ENCODE results near the gene USP2. TPM values are rescaled to one million over a fixed set of nuclear protein-coding genes. Genes with fewer than 3 reads are reported as not detected.

USP2 gene
- total RNA-seq, 3 donors from 2014 or later, result 16.9 to 84.3 (median 26.7) TPM

DNA sequence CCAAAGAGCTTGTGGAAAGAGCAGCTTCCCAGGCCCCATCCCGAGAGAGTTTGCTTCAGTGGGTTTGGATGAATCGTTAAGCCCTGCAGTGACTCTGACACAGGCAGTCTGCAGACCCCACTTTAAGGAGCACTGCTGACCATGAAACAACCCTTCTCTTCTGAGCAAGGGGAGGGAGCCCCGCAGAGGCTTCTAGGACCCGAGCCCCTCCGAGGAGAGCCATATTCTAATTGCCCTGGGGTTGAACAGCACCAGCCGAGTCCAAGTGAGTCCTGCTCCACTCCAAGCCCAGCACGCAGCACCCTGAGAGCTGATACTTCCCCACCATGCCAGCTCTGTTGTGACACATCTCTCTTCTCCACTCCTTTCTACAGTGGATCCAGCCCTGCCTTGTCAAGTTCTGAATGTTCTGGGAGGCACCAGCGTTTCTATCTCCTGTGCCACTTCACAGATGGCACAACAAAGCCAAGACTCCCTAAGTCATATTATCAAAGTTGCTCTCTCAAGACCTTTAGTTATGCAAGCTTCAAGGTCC lies 10.4 kb downstream of the USP2 start:
- DNase-seq (no peak), ATAC-seq (no peak)
- TF ChIP-seq, protein P1, sequence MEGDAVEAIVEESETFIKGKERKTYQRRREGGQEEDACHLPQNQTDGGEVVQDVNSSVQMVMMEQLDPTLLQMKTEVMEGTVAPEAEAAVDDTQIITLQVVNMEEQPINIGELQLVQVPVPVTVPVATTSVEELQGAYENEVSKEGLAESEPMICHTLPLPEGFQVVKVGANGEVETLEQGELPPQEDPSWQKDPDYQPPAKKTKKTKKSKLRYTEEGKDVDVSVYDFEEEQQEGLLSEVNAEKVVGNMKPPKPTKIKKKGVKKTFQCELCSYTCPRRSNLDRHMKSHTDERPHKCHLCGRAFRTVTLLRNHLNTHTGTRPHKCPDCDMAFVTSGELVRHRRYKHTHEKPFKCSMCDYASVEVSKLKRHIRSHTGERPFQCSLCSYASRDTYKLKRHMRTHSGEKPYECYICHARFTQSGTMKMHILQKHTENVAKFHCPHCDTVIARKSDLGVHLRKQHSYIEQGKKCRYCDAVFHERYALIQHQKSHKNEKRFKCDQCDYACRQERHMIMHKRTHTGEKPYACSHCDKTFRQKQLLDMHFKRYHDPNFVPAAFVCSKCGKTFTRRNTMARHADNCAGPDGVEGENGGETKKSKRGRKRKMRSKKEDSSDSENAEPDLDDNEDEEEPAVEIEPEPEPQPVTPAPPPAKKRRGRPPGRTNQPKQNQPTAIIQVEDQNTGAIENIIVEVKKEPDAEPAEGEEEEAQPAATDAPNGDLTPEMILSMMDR (IDR thresholded peaks at IDR 0.05), result no peak
- intact Hi-C loops (cut with DNase I, micrococcal nuclease), result no loop called here
- peaks cover 52% of the 10 kb centered on the region for H3K4me1 ChIP-seq (ENCODE audit: low read depth)
- H3K9me3 ChIP-seq, result no peaks in the 10 kb centered on the region
- H3K36me3 ChIP-seq (ENCODE audit: low read depth), result no peaks in the 10 kb centered on the region
- H3K4me3 ChIP-seq, result no peak overlapping the region

DNA sequence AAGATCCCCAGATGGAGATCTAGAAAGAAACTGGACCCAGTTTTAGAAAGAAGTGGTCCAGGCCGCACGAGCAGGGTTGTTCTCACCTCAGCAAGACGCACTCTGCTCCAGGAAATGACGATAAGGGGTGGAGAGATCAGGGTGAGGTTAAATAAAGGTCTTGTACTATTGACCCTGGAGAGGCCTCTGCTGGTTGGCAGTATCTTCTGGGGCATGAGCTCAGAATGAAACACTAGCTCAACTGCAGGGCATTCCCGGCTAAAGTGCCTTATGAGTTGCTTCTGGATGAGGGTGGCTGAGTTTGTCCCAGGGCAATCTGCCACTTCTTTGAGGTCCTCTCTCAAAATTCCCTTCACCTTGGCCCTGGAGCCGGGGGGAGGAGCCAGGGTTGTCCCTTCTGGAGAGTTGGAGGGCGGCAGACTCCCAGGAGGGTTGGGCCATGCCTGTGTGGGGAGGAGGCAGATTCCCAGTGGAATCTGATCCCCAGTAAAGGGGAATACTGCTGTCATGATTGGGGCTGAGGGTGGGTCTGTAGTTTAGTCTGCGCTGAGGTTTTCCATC lies 10.9 kb downstream of the USP2 start:
- ATAC-seq, result peak; percentile 48
- no peaks in the 10 kb centered on the region for H3K9me3 ChIP-seq

DNA sequence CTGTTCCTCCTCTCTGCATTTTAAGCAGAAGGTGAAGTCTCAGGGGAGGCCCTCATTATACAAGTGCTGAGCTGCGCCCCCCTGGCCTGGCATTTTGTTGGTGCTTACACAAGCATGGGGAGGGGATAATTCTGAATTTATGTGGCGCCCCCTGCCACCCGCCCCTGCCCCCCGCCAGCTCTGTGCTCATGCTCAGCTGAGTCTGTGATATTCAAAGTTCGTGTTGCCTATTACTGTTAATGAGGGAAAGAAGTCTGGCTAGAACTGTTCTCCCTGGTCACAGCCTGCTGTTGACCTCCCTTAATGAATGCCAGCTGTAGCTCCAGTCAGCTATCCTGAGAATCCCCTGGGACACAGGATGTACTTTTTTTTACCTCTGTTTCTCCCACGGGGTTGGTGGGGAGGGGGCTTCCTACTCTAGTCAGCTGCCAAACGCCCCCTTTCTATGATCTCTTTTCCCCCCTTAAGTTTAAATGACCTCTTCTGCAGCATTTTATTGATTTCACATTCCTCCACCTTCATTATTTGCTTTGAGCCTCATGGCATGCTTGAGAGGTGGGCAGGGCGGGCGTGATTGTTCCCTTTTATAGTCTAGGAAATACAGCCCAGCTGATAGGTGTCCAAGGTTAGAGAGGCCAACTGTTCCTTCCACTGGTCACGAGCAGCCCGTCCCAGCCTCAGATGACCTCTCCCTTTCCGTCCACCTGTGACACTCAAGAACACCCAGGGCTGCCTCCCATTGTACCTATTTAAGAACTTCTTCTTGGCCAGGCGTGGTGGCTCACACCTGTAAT lies 12.2 kb downstream of the USP2 start:
- TF ChIP-seq, protein P1 (IDR thresholded peaks at IDR 0.05), result no peak
- ATAC-seq, result peak; percentile 45
- Histone ChIP-seq H3K36me3 (ENCODE audit: low read depth) (no peaks in the 10 kb centered on the region), H3K9me3 (no peaks in the 10 kb centered on the region), H3K4me3 (no peak overlapping the region), H3K4me1 (ENCODE audit: low read depth) (peaks cover 54% of the 10 kb centered on the region)
- DNase-seq, result peak; percentile 67 to 72 (median 69)
- intact Hi-C loops (cut with DNase I, micrococcal nuclease), result no loop called here

More for the DNA sequence above, 10.9 kb downstream of the USP2 start:
- H3K36me3 ChIP-seq (ENCODE audit: low read depth), result no peaks in the 10 kb centered on the region
- TF ChIP-seq, protein P1 (IDR thresholded peaks at IDR 0.05), result no peak
- intact Hi-C loops (cut with DNase I, micrococcal nuclease), result no loop called here
- DNase-seq, result peak in 2 of 3 donors; percentile 54 to 65
- H3K4me1 ChIP-seq (ENCODE audit: low read depth), result peaks cover 51% of the 10 kb centered on the region
- H3K4me3 ChIP-seq, result no peak overlapping the region

DNA sequence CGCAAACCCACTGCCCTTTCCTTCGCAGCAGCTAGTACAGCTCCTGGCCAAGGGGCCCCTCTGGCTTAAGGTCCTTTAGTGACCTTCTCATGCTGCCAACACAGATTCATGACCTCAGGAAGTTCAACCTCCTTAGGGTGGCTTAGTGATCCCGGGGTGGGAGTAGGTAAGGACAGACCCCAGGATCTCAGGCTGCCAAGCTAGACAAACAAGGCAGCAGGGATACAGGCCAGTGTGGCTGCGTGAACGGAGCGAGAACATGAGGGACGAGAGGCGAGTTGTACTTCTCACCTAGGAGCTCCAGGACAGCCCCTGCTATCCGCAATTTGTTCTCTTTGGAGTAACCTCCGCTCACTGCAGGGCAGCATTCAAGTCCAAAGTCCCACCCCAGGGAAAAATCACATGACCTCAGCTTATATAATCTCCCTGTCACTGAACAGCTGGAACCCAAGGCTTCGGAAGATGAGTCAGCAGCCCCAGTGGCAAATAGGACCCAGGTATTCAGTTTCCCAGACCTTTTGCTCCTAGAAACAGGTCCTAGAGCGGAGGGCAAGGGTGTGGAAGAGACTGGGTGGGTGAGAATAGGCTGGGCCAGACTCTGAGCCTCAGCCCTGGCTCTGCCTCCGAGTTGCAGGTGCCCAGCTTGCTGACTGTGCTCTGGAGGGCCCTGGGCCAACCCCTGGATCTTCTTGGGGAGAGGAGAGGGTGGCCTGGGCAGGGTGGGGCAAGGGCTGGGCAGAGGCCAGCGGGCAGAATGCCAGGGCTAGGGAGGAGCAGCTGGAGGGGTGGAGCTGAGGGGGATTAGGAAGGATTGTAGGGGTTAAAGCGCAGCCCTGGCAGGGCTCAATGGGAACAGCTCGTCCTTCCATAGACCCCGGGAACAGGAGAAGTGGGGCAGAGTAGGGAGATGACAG lies 13.1 kb downstream of the USP2 start:
- TF ChIP-seq, protein P1 (IDR thresholded peaks at IDR 0.05), result no peak
- no peaks in the 10 kb centered on the region for H3K36me3 ChIP-seq (ENCODE audit: low read depth)
- H3K4me3 ChIP-seq, result no peak overlapping the region
- intact Hi-C loops (cut with DNase I, micrococcal nuclease), result no loop called here
- H3K4me1 ChIP-seq (ENCODE audit: low read depth), result peaks cover 51% of the 10 kb centered on the region
- ATAC-seq (peak; percentile 75), DNase-seq (peak; percentile 84 to 93 (median 92))
- H3K9me3 ChIP-seq, result no peaks in the 10 kb centered on the region

DNA sequence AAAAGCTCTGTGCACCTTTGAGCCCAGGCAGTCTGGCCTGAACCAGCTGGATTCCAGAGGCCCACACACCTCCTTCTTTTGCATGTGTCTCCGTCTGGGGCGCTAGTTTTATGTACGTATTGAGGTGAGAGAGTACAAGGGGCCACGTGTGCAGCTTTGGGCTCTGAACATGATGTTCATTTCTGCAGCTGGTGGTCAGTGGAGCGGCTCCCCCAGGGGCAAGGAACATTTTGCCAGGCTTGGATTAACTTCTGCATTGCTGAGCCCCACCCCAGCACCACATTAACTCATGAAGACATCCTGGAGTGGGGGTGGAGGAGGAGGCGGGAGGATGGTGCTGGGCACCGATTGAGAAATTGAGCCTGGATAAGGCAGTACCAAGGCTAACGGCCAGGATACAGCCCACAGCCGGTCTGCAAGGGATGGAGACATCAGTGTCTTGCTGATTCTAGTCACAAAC lies 13.8 kb downstream of the USP2 start:
- peak in 2 of 3 donors; percentile 53 to 60 for DNase-seq
- H3K9me3 ChIP-seq, result no peaks in the 10 kb centered on the region
- intact Hi-C loops (cut with DNase I, micrococcal nuclease), result no loop called here
- TF ChIP-seq, protein P1 (IDR thresholded peaks at IDR 0.05), result no peak
- no peaks in the 10 kb centered on the region for H3K36me3 ChIP-seq (ENCODE audit: low read depth)
- no peak for ATAC-seq
- H3K4me3 ChIP-seq, result no peak overlapping the region
- peaks cover 51% of the 10 kb centered on the region for H3K4me1 ChIP-seq (ENCODE audit: low read depth)

Measured in mucosa of descending colon (tissue), 3 donors.